IMR-90 (cell line): ENCODE data around the gene NSD2.
"Not testable (repeated sequence)": the region's sequence is repeated elsewhere in the genome, so short reads cannot be mapped to it uniquely, and the experiment has no call there.

Experiments
- ELK1 ChIP-seq: fragments of 150-350 bp; IDR thresholded peaks from 2 replicates; pipeline ENCODE4 v1.6.1; 2016; ENCODE audit warnings: low read depth, mild to moderate bottlenecking, low read length, moderate library complexity, borderline replicate concordance
- FOS ChIP-seq: fragments of 150-350 bp; IDR thresholded peaks from 2 replicates; pipeline ENCODE4 v1.6.1; 2016; ENCODE audit warnings: low read depth, low read length
- MAZ ChIP-seq: IDR thresholded peaks from 2 replicates; pipeline ENCODE4 v1.6.1; 2012; ENCODE audit warnings: low read depth, mild to moderate bottlenecking, low read length, improper control_type of control experiment, moderate library complexity, borderline replicate concordance
- POLR2A ChIP-seq: IDR thresholded peaks from 2 replicates; pipeline ENCODE4 v1.6.1; 2012; ENCODE audit warnings: mild to moderate bottlenecking, low read depth, low read length
- RCOR1 ChIP-seq: IDR thresholded peaks from 2 replicates; pipeline ENCODE4 v1.6.1; 2012; ENCODE audit warnings: mild to moderate bottlenecking, low read length, improper control_type of control experiment; ENCODE audit not compliant: insufficient replicate concordance
- RFX5 ChIP-seq: IDR thresholded peaks from 2 replicates; pipeline ENCODE4 v1.8.0; 2012; ENCODE audit warnings: low read depth, mild to moderate bottlenecking, low read length, moderate library complexity
- SMC3 ChIP-seq: fragments of 150-350 bp; IDR thresholded peaks from 2 replicates; pipeline ENCODE4 v1.6.1; 2016; ENCODE audit warnings: low read depth, mild to moderate bottlenecking, antibody characterized with exemption, low read length, moderate library complexity
- TF ChIP-seq, protein P1 (sequence below): conservative IDR thresholded peaks from 2 replicates; pipeline ENCODE4 v1.5.1; 2012; ENCODE audit warnings: mild to moderate bottlenecking, low read depth, low read length, improper control_type of control experiment

- TF ChIP-seq, protein P1, sequence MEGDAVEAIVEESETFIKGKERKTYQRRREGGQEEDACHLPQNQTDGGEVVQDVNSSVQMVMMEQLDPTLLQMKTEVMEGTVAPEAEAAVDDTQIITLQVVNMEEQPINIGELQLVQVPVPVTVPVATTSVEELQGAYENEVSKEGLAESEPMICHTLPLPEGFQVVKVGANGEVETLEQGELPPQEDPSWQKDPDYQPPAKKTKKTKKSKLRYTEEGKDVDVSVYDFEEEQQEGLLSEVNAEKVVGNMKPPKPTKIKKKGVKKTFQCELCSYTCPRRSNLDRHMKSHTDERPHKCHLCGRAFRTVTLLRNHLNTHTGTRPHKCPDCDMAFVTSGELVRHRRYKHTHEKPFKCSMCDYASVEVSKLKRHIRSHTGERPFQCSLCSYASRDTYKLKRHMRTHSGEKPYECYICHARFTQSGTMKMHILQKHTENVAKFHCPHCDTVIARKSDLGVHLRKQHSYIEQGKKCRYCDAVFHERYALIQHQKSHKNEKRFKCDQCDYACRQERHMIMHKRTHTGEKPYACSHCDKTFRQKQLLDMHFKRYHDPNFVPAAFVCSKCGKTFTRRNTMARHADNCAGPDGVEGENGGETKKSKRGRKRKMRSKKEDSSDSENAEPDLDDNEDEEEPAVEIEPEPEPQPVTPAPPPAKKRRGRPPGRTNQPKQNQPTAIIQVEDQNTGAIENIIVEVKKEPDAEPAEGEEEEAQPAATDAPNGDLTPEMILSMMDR = not testable (repeated sequence)
- not testable (repeated sequence) for TF ChIP-seq RCOR1, POLR2A, MAZ, SMC3, RFX5, ELK1, FOS
Measured at GRCh38 chr4:2031161-2031560, 160.0 kb downstream of the NSD2 start.
